Smooth muscle cell (in vitro differentiated cells): ENCODE results near the gene TBX6. TPM values are rescaled to one million over a fixed set of nuclear protein-coding genes. Genes with fewer than 3 reads are reported as not detected.
"Not testable (repeated sequence)": the region's sequence is repeated elsewhere in the genome, so short reads cannot be mapped to it uniquely, and the experiment has no call there.

Source experiments
- DNase-seq: peaks from one replicate; lab custom pipeline; 2025; ENCODE audit not compliant: unreplicated experiment; lab: John Stamatoyannopoulos, UW
- H2AFZ ChIP-seq: fragments of 200-600 bp; sonication (generic); 2 replicates; pipeline ENCODE4 v1.6.0; 2016; ENCODE audit warnings: antibody characterized with exemption, low read depth, mild to moderate bottlenecking
- H3F3A ChIP-seq: fragments of 200-600 bp; sonication (generic); 2 replicates; pipeline ENCODE4 v1.6.0; 2017; ENCODE audit warnings: antibody characterized with exemption, low read depth
- H3K27ac ChIP-seq: fragments of 200-600 bp; sonication (generic); 2 replicates; pipeline ENCODE4 v1.5.1; 2016; ENCODE audit warnings: low read depth, mild to moderate bottlenecking
- H3K27me3 ChIP-seq: fragments of 200-600 bp; sonication (generic); 2 replicates; pipeline ENCODE4 v1.6.1; 2016; ENCODE audit warnings: low read depth, mild to moderate bottlenecking
- H3K36me3 ChIP-seq: fragments of 200-600 bp; sonication (generic); 2 replicates; pipeline ENCODE4 v1.5.1; 2016; ENCODE audit warnings: low read depth
- H3K4me1 ChIP-seq: fragments of 200-600 bp; sonication (generic); 2 replicates; pipeline ENCODE4 v1.5.1; 2016; ENCODE audit warnings: low read depth
- H3K4me2 ChIP-seq: fragments of 200-600 bp; sonication (generic); 2 replicates; pipeline ENCODE4 v1.6.0; 2016; ENCODE audit warnings: mild to moderate bottlenecking
- H3K4me3 ChIP-seq: fragments of 200-600 bp; sonication (generic); 2 replicates; pipeline ENCODE4 v1.5.1; 2016; ENCODE audit warnings: mild to moderate bottlenecking
- H3K79me2 ChIP-seq: fragments of 200-600 bp; sonication (generic); 2 replicates; pipeline ENCODE4 v1.6.0; 2016; ENCODE audit warnings: low read depth, mild to moderate bottlenecking
- H3K9ac ChIP-seq: fragments of 200-600 bp; sonication (generic); 2 replicates; pipeline ENCODE4 v1.6.0; 2016; ENCODE audit warnings: low read depth
- H3K9me3 ChIP-seq: fragments of 200-600 bp; sonication (generic); replicated peaks from 2 replicates; pipeline ENCODE4 v1.5.1; 2016; ENCODE audit warnings: low read depth
- H4K20me1 ChIP-seq: fragments of 200-600 bp; sonication (generic); 2 replicates; pipeline ENCODE4 v1.6.0; 2016; ENCODE audit warnings: low read depth
- CTCF ChIP-seq: fragments of 200-600 bp; sonication (generic); IDR thresholded peaks from 2 replicates; pipeline ENCODE4 v1.5.1; 2017; ENCODE audit warnings: borderline replicate concordance, mild to moderate bottlenecking, antibody characterized with exemption; ENCODE audit not compliant: insufficient read depth, poor library complexity, severe bottlenecking
- WGBS: methylation state at CpG from one replicate; pipeline ENCODE4 v1.1.7; 2016; ENCODE audit warnings: low lambda C conversion rate; 5-methylcytosine and 5-hydroxymethylcytosine counted together
- polyA plus RNA-seq: library from polyadenylated mRNA; unstranded; fragments of >200 nt; fragmentation: Nextera tagmentation; extraction: Ambion mirVana; gene quantifications from 2 replicates; pipeline ENCODE4 v1.2.1, GENCODE V29; 2016
- total RNA-seq: library from RNA; depleted of rRNA; stranded (reverse); fragments of >200 nt; gene quantifications from 2 replicates; pipeline ENCODE4 v1.2.3, GENCODE V29; 2014

TBX6 gene
- total and polyA plus RNA-seq, 2 experiments from 2014 or later = 0.13 to 1.6 TPM

DNA sequence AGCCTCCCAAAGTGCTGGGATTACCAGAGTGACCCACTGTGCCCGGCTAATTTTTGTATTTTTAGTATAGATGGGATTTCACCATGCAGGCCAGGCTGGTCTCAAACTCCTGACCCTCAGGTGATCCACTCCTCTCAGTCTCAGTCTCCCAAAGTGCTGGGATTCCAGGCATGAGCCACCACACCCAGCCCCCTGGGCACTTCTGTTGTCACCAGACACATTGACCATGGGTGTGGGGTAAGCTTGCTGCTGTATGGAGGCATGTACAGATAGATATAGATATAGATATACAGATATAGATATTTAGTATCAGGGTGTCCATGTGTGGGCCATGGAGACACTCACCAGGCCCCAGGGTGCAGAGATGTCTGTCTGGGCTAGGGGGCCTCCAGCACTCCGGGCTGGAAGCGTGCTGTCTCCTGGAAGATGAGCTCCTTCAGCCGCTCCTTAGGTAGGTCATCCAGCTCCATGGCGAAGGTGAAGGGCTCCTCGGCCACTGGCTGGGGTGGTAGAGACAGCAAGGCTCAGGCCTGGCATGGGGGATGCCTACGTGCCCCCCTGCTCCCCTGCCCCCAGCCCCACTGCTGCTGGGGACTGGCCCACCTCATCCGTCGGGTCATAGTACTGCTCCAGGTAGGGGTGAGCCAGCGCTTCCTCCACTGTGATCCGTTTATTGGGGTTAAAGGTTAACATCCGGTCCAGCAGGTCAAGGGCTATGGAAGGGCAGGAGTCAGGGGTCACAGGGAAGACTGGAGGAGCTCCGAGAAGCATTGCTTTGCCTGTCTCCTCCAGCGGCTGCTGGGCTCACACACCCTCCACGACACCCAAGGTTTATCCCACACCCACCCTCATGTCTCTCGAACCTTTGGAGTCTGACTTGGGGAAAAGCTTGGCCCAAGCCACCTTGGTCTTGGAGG lies 24.8 kb upstream of the TBX6 start:
- no peak for TF ChIP-seq CTCF
- H3F3A ChIP-seq = peaks cover 16% of the 10 kb centered on the region
- no peaks in the 10 kb centered on the region for H3K36me3 ChIP-seq
- peaks cover 18% of the 10 kb centered on the region for H4K20me1 ChIP-seq
- no peak overlapping the region for H3K27ac ChIP-seq
- no peaks in the 10 kb centered on the region for H3K9me3 ChIP-seq
- no peaks in the 10 kb centered on the region for H3K27me3 ChIP-seq
- H3K4me3 ChIP-seq = no peak overlapping the region
- no peaks in the 10 kb centered on the region for H3K79me2 ChIP-seq
- H3K9ac ChIP-seq = no peak overlapping the region
- DNase-seq = no peak
- no peak overlapping the region for H2AFZ ChIP-seq
- no peak overlapping the region for H3K4me2 ChIP-seq
- 93% methylated on average over 16 of the region's 16 CpGs for WGBS
- no peaks in the 10 kb centered on the region for H3K4me1 ChIP-seq

- Histone ChIP-seq H3K4me3 (no peak overlapping the region), H3K36me3 (no peaks in the 10 kb centered on the region), H3K27ac (no peak overlapping the region), H3F3A (peaks cover 17% of the 10 kb centered on the region), H4K20me1 (peaks cover 31% of the 10 kb centered on the region), H3K9me3 (no peaks in the 10 kb centered on the region), H3K4me1 (no peaks in the 10 kb centered on the region), H3K79me2 (no peaks in the 10 kb centered on the region), H3K9ac (no peak overlapping the region), H2AFZ (no peak overlapping the region), H3K4me2 (no peak overlapping the region), H3K27me3 (no peaks in the 10 kb centered on the region)
- WGBS = 93% methylated on average over 7 of the region's 7 CpGs
- no peak for TF ChIP-seq CTCF
- no peak for DNase-seq
These were observed 23.5 kb upstream of the TBX6 start for GRCh38 chr16:30115238-30115637.

GRCh38 chr16:30114833-30115232 lies 23.1 kb upstream of the TBX6 start:
- not testable (repeated sequence) for H3K27me3 ChIP-seq, H3K9ac ChIP-seq, H3K4me2 ChIP-seq, H3K27ac ChIP-seq, H2AFZ ChIP-seq, H3K4me3 ChIP-seq, DNase-seq, H3K79me2 ChIP-seq, H3K4me1 ChIP-seq, H3K9me3 ChIP-seq, H3K36me3 ChIP-seq
- WGBS = 88% methylated on average over 7 of the region's 7 CpGs
- Histone ChIP-seq H3F3A (peaks cover 21% of the 10 kb centered on the region), H4K20me1 (peaks cover 35% of the 10 kb centered on the region)

DNA sequence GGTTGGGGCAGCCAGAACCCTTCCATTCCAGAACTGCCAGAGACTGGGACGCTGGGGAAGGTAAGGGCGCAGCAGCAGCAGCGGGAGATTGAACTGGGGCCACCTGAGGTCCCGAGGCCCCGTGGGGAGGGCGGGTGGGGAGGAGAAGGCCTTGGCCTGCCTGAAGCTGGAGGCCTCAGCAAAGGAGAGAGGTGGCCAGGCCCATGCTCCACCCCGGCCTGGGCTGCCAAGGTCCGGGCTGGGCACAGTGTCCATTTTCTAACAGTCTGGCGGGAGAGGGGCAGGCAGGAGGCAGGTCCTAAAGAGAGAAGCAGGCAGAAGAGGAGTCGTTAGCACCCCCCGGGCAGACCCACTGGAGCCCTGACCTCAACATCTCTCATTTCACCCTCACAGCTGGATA lies 22.7 kb upstream of the TBX6 start:
- Histone ChIP-seq H3K27ac (no peak overlapping the region), H3K9me3 (no peaks in the 10 kb centered on the region), H3K9ac (no peak overlapping the region), H3K36me3 (no peaks in the 10 kb centered on the region), H3K4me1 (no peaks in the 10 kb centered on the region), H3K79me2 (no peaks in the 10 kb centered on the region), H3K27me3 (no peaks in the 10 kb centered on the region), H3F3A (peaks cover 25% of the 10 kb centered on the region), H3K4me3 (no peak overlapping the region), H4K20me1 (peaks cover 39% of the 10 kb centered on the region), H2AFZ (no peak overlapping the region), H3K4me2 (no peak overlapping the region)
- DNase-seq = no peak
- no peak for TF ChIP-seq CTCF
- WGBS = 91% methylated on average over 11 of the region's 11 CpGs
